CD4-positive, alpha-beta T cell (primary cell): ENCODE measurements around the gene BICDL2. TPM values are rescaled to one million over a fixed set of nuclear protein-coding genes. Genes with fewer than 3 reads are reported as not detected.

Experiments used
- ATAC-seq: fragments of 200-7000 bp; cut with Tn5 transposase; one replicate; pipeline ENCODE4 v1.10.0; 2022; ENCODE audit warnings: mild to moderate bottlenecking; ENCODE audit not compliant: poor library complexity
- CTCF ChIA-PET: fragments of 350-600 bp; sonication (Branson Sonifier 250); formaldehyde crosslinking; loops from one replicate; lab custom pipeline; 2021; ENCODE audit warnings: antibody characterized with exemption, inconsistent platforms; lab: Charles Lee
- POLR2A ChIA-PET: fragments of 350-600 bp; sonication (Branson Sonifier 250); formaldehyde crosslinking; loops from one replicate; lab custom pipeline; 2021; ENCODE audit warnings: antibody characterized with exemption, inconsistent platforms; lab: Charles Lee
- DNase-seq, 14 experiments: peaks; one replicate each; pipeline ENCODE4 v3.0.0-alpha.2; 2013 to 2020; ENCODE audit warnings: mixed read lengths in 2 of 14
- H3K27ac ChIP-seq, 2 donors: one replicate each; pipeline versions ENCODE4 v1.5.1 to v1.7.0; 2013; ENCODE audit warnings: low read length in 2 of 2, low read depth in 1 of 2, mild to moderate bottlenecking in 1 of 2
- H3K27me3 ChIP-seq, 2 experiments: 1 replicate in 1 of 2; 2 replicates in 1 of 2; pipeline versions ENCODE4 v1.6.1 to v1.7.0; 2013; ENCODE audit warnings: low read length in 2 of 2, control low read depth in 1 of 2, mild to moderate bottlenecking in 1 of 2, moderate library complexity in 1 of 2; ENCODE audit not compliant: insufficient read depth in 2 of 2, control insufficient read depth in 1 of 2
- H3K36me3 ChIP-seq: one replicate; pipeline ENCODE4 v1.6.1; 2013; ENCODE audit warnings: low read length, control low read depth; ENCODE audit not compliant: insufficient read depth
- H3K4me1 ChIP-seq: one replicate; pipeline ENCODE4 v1.6.1; 2013; ENCODE audit warnings: low read length, control low read depth; ENCODE audit not compliant: insufficient read depth
- H3K4me3 ChIP-seq: one replicate; pipeline ENCODE4 v1.5.1; 2013; ENCODE audit warnings: mild to moderate bottlenecking, low read length, moderate library complexity
- H3K9me3 ChIP-seq, 2 experiments: 1 replicate in 1 of 2; 2 replicates in 1 of 2; pipeline versions ENCODE4 v1.6.1 to v1.7.0; 2013; ENCODE audit warnings: low read length in 2 of 2, mild to moderate bottlenecking in 2 of 2, control low read depth in 1 of 2, moderate library complexity in 1 of 2; ENCODE audit not compliant: control insufficient read depth in 1 of 2, insufficient read depth in 1 of 2
- H3K27ac Mint-ChIP-seq: one replicate; pipeline ENCODE4 v1.8.0; 2020; ENCODE audit warnings: mixed read lengths
- H3K27me3 Mint-ChIP-seq: one replicate; pipeline ENCODE4 v1.8.0; 2021; ENCODE audit warnings: mixed read lengths
- H3K36me3 Mint-ChIP-seq: one replicate; pipeline ENCODE4 v1.8.0; 2021; ENCODE audit warnings: low read depth, mixed read lengths
- H3K4me1 Mint-ChIP-seq: one replicate; pipeline ENCODE4 v1.8.0; 2021; ENCODE audit warnings: low read depth, mixed read lengths
- H3K4me3 Mint-ChIP-seq: one replicate; pipeline ENCODE4 v1.8.0; 2020; ENCODE audit warnings: mild to moderate bottlenecking, mixed read lengths
- H3K9me3 Mint-ChIP-seq: one replicate; pipeline ENCODE4 v1.8.0; 2020; ENCODE audit warnings: mixed read lengths
- intact Hi-C, 2 experiments: fragments of 100-400 bp; cut with DNase I in 1 of 2; cut with micrococcal nuclease in 1 of 2; formaldehyde crosslinking; loops; one replicate each; pipeline versions ENCODE4 v1.15.1 to v1.9.0; 2023 to 2025; cut with DNase I, micrococcal nuclease
- total RNA-seq, 174 experiments: library from RNA in 2 of 174; stranded (reverse) in 2 of 174; gene quantifications; one replicate each; pipeline ENCODE4 v1.2.3 and lab custom pipeline; 2021 to 2026
- TF ChIP-seq, protein P1 (sequence below): fragments of 200-600 bp; IDR thresholded peaks from one replicate; pipeline ENCODE4 v1.8.0; 2022; ENCODE audit warnings: antibody characterized with exemption, mild to moderate bottlenecking

BICDL2 gene
- total RNA-seq, 2 experiments from 2014 or later, result not detected

DNA sequence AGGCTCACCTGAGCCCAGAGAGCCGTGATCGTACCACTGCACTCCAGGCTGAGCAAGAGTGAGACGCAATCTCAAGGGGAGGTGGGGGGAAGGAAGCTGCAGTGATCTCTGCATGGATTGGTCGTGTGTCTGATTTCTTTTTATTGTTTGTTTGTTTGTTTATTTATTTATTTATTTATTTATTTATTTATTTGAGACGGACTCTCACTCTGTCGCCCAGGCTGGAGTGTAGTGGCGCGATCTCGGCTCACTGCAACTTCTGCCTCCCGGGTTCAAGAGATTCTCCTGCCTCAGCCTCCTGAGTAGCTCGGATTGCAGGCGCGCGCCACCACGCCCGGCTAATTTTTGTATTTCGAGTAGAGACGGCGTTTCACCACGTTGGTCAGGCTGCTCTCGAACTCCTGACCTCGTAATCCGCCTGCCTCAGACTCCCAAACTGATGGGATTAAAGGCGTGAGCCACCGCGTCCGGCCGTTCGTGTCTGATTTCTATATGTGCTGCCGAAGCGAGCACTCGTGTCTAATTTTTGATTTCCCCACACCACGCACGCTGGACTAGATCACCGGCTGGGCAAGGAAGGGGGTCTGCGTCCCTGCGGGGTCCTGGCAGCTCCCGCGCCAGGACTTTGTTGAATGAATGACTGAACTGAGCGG is 17.0 kb downstream of the BICDL2 start:
- TF ChIP-seq, protein P1, sequence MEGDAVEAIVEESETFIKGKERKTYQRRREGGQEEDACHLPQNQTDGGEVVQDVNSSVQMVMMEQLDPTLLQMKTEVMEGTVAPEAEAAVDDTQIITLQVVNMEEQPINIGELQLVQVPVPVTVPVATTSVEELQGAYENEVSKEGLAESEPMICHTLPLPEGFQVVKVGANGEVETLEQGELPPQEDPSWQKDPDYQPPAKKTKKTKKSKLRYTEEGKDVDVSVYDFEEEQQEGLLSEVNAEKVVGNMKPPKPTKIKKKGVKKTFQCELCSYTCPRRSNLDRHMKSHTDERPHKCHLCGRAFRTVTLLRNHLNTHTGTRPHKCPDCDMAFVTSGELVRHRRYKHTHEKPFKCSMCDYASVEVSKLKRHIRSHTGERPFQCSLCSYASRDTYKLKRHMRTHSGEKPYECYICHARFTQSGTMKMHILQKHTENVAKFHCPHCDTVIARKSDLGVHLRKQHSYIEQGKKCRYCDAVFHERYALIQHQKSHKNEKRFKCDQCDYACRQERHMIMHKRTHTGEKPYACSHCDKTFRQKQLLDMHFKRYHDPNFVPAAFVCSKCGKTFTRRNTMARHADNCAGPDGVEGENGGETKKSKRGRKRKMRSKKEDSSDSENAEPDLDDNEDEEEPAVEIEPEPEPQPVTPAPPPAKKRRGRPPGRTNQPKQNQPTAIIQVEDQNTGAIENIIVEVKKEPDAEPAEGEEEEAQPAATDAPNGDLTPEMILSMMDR, result no peak
- peaks cover 5% of the 10 kb centered on the region for H3K36me3 Mint-ChIP-seq
- peaks cover 3 to 4% of the 10 kb centered on the region in 2 experiments for H3K27me3 ChIP-seq
- DNase-seq (no peak), ATAC-seq (no peak)
- no peaks in the 10 kb centered on the region for H3K9me3 ChIP-seq
- peaks cover 49% of the 10 kb centered on the region for H3K4me1 Mint-ChIP-seq
- H3K4me3 Mint-ChIP-seq, result peak overlapping the region; percentile 87
- intact Hi-C loops, result loop anchor here (2.0 to 10.0 kb wide), 3 partner anchors 15 to 435 kb away; no protein-coding TSS in a partner anchor
- POLR2A ChIA-PET, result interaction anchor here (0.6 to 3.3 kb wide), 11 partner anchors 10 to 1036 kb away, joined by 3 to 24 read pairs (median 4); partner anchors contain the start of genes NAA60, ZNF213 and ZNF263
- H3K27ac Mint-ChIP-seq, result peak overlapping the region; percentile 51
- H3K36me3 ChIP-seq, result no peaks in the 10 kb centered on the region
- H3K9me3 Mint-ChIP-seq, result no peaks in the 10 kb centered on the region
- CTCF ChIA-PET, result interaction anchor here (0.7 to 5.4 kb wide), 7 partner anchors 8 to 110 kb away, joined by 3 to 38 read pairs (median 9); no protein-coding TSS in a partner anchor
- peaks cover 66% of the 10 kb centered on the region for H3K4me1 ChIP-seq
- peaks cover 4% of the 10 kb centered on the region for H3K27me3 Mint-ChIP-seq
- no peak overlapping the region for H3K27ac ChIP-seq
- peak overlapping the region; percentile 63 for H3K4me3 ChIP-seq

DNA sequence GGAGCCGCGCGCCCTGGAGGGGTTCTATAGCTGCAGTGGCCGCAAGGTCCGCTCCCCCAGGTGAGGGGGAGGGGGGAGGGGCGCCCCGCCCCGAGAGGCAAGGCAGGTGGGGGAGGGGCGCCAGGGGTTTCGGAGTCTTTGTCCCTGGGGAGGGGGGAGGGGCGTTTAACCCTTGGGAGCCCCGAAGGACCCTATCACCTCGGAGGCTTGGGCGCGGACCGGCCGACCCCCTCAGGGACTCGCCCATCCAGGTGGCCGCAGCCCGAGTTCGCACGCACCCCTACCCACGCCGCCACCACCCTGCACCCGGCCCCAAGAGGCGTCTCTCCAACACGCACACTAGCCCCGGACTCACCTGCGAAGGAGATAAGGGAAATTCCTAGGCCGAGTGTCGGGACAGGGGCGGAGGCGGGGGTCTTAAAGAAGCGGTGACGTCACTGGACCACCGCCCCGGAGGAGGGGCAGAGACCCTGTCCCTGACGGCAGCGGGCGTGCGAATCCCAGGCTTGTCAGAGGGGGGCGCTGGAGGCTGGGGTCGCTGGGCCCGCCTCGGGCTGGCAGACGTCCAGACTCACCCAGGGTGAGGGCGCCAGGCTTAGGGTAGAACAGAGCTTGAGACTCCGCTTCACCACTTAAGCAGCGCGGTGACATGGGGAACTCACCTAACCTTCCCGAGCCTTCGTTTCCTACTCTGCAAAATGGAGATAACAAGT is 18.8 kb downstream of the BICDL2 start, which contains the start of gene CLDN6:
Gene CLDN6, minus strand, starts transcription at position 390 of the 713 bp plus-strand sequence. CDS start 2,162 bp downstream, outside the sequence.
- H3K4me1 ChIP-seq, result peaks cover 49% of the 10 kb centered on the region
- peaks cover 4 to 8% of the 10 kb centered on the region in 2 experiments for H3K27me3 ChIP-seq
- no peaks in the 10 kb centered on the region for H3K36me3 ChIP-seq
- DNase-seq (peak in 4 of 14 experiments; percentile 27 to 64 (median 56)), ATAC-seq (no peak)
- Mint-ChIP-seq H3K9me3 (no peaks in the 10 kb centered on the region), H3K36me3 (no peaks in the 10 kb centered on the region), H3K27me3 (peaks cover 10% of the 10 kb centered on the region), H3K27ac (no peak within 1 kb of the TSS), H3K4me1 (peaks cover 35% of the 10 kb centered on the region), H3K4me3 (peak within 1 kb of the TSS; percentile 63)
- TF ChIP-seq, protein P1, result no peak
- intact Hi-C loops, result no loop called here
- H3K27ac ChIP-seq, result no peak within 1 kb of the TSS
- CTCF ChIA-PET, result interaction anchor here (0.9 to 5.4 kb wide), 4 partner anchors 10 to 112 kb away, joined by 3 to 38 read pairs (median 6); no protein-coding TSS in a partner anchor
- H3K4me3 ChIP-seq, result no peak within 1 kb of the TSS
- peaks cover 0 to 5% of the 10 kb centered on the region in 2 experiments for H3K9me3 ChIP-seq
- POLR2A ChIA-PET, result no interaction called here

DNA sequence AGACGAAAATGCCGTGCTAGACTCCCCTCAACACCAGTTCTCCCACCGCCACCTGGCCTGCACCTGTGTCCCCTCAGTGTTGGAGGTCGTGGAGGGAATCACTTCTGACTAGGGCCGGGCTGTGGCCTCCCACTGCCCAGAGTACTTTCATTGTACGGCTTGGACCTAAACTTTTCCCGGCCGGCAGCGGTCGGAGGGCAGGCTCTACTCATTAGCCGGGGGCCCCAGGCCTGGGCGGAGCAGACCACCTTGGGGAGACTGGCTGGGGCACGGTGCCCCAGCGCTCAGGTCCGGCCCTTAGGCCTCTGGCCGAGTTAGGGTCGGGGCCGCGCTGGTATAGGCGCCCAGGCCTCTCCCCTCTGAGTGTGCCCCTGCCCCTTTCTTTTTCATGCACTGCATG is 19.4 kb downstream of the BICDL2 start:
- Mint-ChIP-seq H3K36me3 (no peaks in the 10 kb centered on the region), H3K27me3 (peaks cover 16% of the 10 kb centered on the region), H3K27ac (no peak overlapping the region), H3K9me3 (no peaks in the 10 kb centered on the region), H3K4me3 (no peak overlapping the region), H3K4me1 (peaks cover 29% of the 10 kb centered on the region)
- CTCF ChIA-PET, result no interaction called here
- Histone ChIP-seq H3K4me1 (peaks cover 49% of the 10 kb centered on the region), H3K27ac (no peak overlapping the region), H3K27me3 (peaks cover 4 to 10% of the 10 kb centered on the region in 2 experiments), H3K9me3 (peaks cover 0 to 5% of the 10 kb centered on the region in 2 experiments), H3K36me3 (no peaks in the 10 kb centered on the region), H3K4me3 (no peak overlapping the region)
- POLR2A ChIA-PET, result no interaction called here
- ATAC-seq (no peak), DNase-seq (no peak)
- TF ChIP-seq, protein P1, result no peak
- intact Hi-C loops, result no loop called here
